ENCODE results near the gene FAM181B. TPM values are rescaled to one million over a fixed set of nuclear protein-coding genes. Genes with fewer than 3 reads are reported as not detected.

Gene FAM181B
- total RNA-seq, 1 experiment from 2014 or later, result 0.44 TPM

GRCh38 chr11:82763167-82763566 is 29.5 kb upstream of the FAM181B start:
- H3K14ac ChIP-seq (ENCODE audit: insufficient read depth, low read length), result no peak overlapping the region
- no peak for TF ChIP-seq CTCF (conservative IDR thresholded peaks at IDR 0.05)
- no peak overlapping the region for H3K4me2 ChIP-seq (ENCODE audit: insufficient read depth, insufficient read length, low read length)
- H2BK5ac ChIP-seq (ENCODE audit: insufficient read length, low read length), result no peak overlapping the region
- DNase-seq, result no peak
- no peaks in the 10 kb centered on the region for H4K20me1 ChIP-seq (ENCODE audit: control insufficient read depth, insufficient read depth, insufficient read length)
- no peaks in the 10 kb centered on the region for H3K27me3 ChIP-seq (ENCODE audit: insufficient read depth, low read length)
- H2AFZ ChIP-seq (ENCODE audit: low read length), result no peak overlapping the region
- H4K91ac ChIP-seq (ENCODE audit: insufficient read length, low read depth, low read length), result no peak overlapping the region
- no peak overlapping the region for H3K23ac ChIP-seq (ENCODE audit: insufficient read length, low read depth, low read length)
- H3K9ac ChIP-seq (ENCODE audit: extremely low read depth, insufficient read length, low read length), result no peak overlapping the region
- H4K5ac ChIP-seq (ENCODE audit: insufficient read length, low read depth, low read length), result no peak overlapping the region
- H2BK120ac ChIP-seq (ENCODE audit: low read depth, low read length, poor library complexity, severe bottlenecking), result no peak overlapping the region
- H2AK5ac ChIP-seq (ENCODE audit: insufficient read length, low read length), result no peak overlapping the region
- no peaks in the 10 kb centered on the region for H3K4me1 ChIP-seq (ENCODE audit: insufficient read depth, low read length)
- no peaks in the 10 kb centered on the region for H3K79me1 ChIP-seq (ENCODE audit: insufficient read depth, low read depth, low read length, poor library complexity, severe bottlenecking)
- no peak overlapping the region for H2BK12ac ChIP-seq (ENCODE audit: insufficient read length, low read depth, low read length)
- no peak overlapping the region for H3K4me3 Mint-ChIP-seq
- no peak overlapping the region for H3K56ac ChIP-seq (ENCODE audit: insufficient read length, low read depth, low read length)
- no CpG with 5 or more reads among the region's 1 CpG for WGBS (ENCODE audit: extremely low coverage, insufficient read length, low lambda C conversion rate)
- H3K27ac ChIP-seq (ENCODE audit: insufficient read length, low read depth, low read length), result no peak overlapping the region
- H3K18ac ChIP-seq (ENCODE audit: insufficient read length, low read depth, low read length), result no peak overlapping the region
- no peak overlapping the region for H2BK15ac ChIP-seq (ENCODE audit: low read depth, low read length)
- H3K4me1 Mint-ChIP-seq, result peaks cover 0 to 2% of the 10 kb centered on the region in 2 experiments; a peak in 1 of 4 replicates
- no peaks in the 10 kb centered on the region for H3K36me3 Mint-ChIP-seq (ENCODE audit: insufficient read depth in 1 of 3, low read depth in 3 of 3)
- H2BK20ac ChIP-seq (ENCODE audit: low read depth, low read length, poor library complexity, severe bottlenecking), result no peak overlapping the region
- no peak overlapping the region for H3K27ac Mint-ChIP-seq
- no peaks in the 10 kb centered on the region for H3K23me2 ChIP-seq (ENCODE audit: insufficient read length, low read depth, low read length, poor library complexity, severe bottlenecking)
- no peaks in the 10 kb centered on the region for H3K9me3 ChIP-seq (ENCODE audit: control insufficient read depth, low read depth, low read length)
- no peaks in the 10 kb centered on the region for H3K79me2 ChIP-seq (ENCODE audit: insufficient read depth, low read length)
- no peaks in the 10 kb centered on the region for H3K9me3 Mint-ChIP-seq
- H4K8ac ChIP-seq (replicated peaks; ENCODE audit: insufficient read length, low read depth, low read length), result no peak overlapping the region
- no peak overlapping the region for H3K4ac ChIP-seq (ENCODE audit: low read depth, low read length)
- no peaks in the 10 kb centered on the region; the same call in 1 of the 2 replicates for H3K27me3 Mint-ChIP-seq (ENCODE audit: low read depth)
- H3T11ph ChIP-seq (ENCODE audit: low read length), result no peak overlapping the region

Data from H9 (cell line).